Right lobe of liver (tissue), 6 donors: ENCODE results near the gene JAKMIP1. TPM values are rescaled to one million over a fixed set of nuclear protein-coding genes. Genes with fewer than 3 reads are reported as not detected.

Experiments
- ATAC-seq, 4 donors: fragments of 200-7000 bp; cut with Tn5 transposase; one replicate each; pipeline ENCODE4 v1.9.1; 2020; ENCODE audit warnings: mild to moderate bottlenecking in 4 of 4, moderate library complexity in 4 of 4
- DNase-seq, 3 donors: peaks; one replicate each; pipeline ENCODE4 v3.0.0-alpha.2; 2020
- H3K27ac ChIP-seq, 3 donors: fragments of 200-600 bp; one replicate each; pipeline ENCODE4 v1.8.0; 2022
- H3K27me3 ChIP-seq, 2 donors: fragments of 200-600 bp; one replicate each; pipeline ENCODE4 v1.8.0; 2022
- H3K36me3 ChIP-seq, 4 donors: fragments of 200-600 bp; sonication (generic) in 1 of 4; one replicate each; pipeline versions ENCODE4 v1.5.1 to v1.8.0; 2017 to 2022; ENCODE audit warnings: control low read depth in 1 of 4
- H3K4me1 ChIP-seq, 4 donors: fragments of 200-600 bp; sonication (generic) in 1 of 4; one replicate each; pipeline versions ENCODE4 v1.5.1 to v1.8.0; 2017 to 2022; ENCODE audit warnings: control low read depth in 1 of 4
- H3K4me3 ChIP-seq, 3 donors: fragments of 200-600 bp; one replicate each; pipeline ENCODE4 v1.8.0; 2022
- H3K9me3 ChIP-seq, 4 donors: fragments of 200-600 bp; sonication (generic) in 1 of 4; one replicate each; pipeline versions ENCODE4 v1.5.1 to v1.8.0; 2017 to 2022; ENCODE audit warnings: control low read depth in 1 of 4
- POLR2A ChIP-seq: fragments of 450-650 bp; IDR thresholded peaks from one replicate; pipeline ENCODE4 v1.6.1; 2017; ENCODE audit warnings: antibody characterized with exemption, mild to moderate bottlenecking
- WGBS: methylation state at CpG from one replicate; pipeline ENCODE4 v1.1.6; 2018; ENCODE audit warnings: low coverage, low lambda C conversion rate; ENCODE audit not compliant: insufficient coverage; ENCODE audit errors: missing lambda C conversion rate; 5-methylcytosine and 5-hydroxymethylcytosine counted together
- intact Hi-C, 2 donors: fragments of 100-400 bp; cut with DNase I; formaldehyde crosslinking; loops; one replicate each; pipeline versions ENCODE4 v1.11.2 to v1.14.1; 2022
- total RNA-seq, 6 experiments: library from RNA; depleted of rRNA in 2 of 6; stranded (reverse); fragments of >200 nt in 2 of 6; fragmentation: NEBNext Ultra II Directional in 3 of 6; extraction: Animal tissue kit (Norgen Biotek cat#: 25700) in 3 of 6; gene quantifications; one replicate each; pipeline versions ENCODE4 v1.1.0 to v1.2.4, GENCODE V29; 2016 to 2023
- TF ChIP-seq, protein P1 (sequence below), 4 donors: fragments of 200-600 bp in 3 of 4; fragments of 450-650 bp in 1 of 4; IDR thresholded peaks; one replicate each; pipeline versions ENCODE4 v1.5.1 to v1.8.0; 2016 to 2022; ENCODE audit warnings: antibody characterized with exemption in 4 of 4, mild to moderate bottlenecking in 2 of 4
- donor health status: DM: no; HTN: yes; CAD: no.
- donor health status: DM: no; HTN: no; CAD: no.
- donor health status: DM: no; HTN: no; CAD: no.
- donor health status: DM: no; HTN: yes; CAD: no.
- donor health status: DM: no; HTN: yes; CAD: no.

JAKMIP1 gene
- total RNA-seq, 6 experiments from 2014 or later = 0.12 TPM; not detected in 5

DNA sequence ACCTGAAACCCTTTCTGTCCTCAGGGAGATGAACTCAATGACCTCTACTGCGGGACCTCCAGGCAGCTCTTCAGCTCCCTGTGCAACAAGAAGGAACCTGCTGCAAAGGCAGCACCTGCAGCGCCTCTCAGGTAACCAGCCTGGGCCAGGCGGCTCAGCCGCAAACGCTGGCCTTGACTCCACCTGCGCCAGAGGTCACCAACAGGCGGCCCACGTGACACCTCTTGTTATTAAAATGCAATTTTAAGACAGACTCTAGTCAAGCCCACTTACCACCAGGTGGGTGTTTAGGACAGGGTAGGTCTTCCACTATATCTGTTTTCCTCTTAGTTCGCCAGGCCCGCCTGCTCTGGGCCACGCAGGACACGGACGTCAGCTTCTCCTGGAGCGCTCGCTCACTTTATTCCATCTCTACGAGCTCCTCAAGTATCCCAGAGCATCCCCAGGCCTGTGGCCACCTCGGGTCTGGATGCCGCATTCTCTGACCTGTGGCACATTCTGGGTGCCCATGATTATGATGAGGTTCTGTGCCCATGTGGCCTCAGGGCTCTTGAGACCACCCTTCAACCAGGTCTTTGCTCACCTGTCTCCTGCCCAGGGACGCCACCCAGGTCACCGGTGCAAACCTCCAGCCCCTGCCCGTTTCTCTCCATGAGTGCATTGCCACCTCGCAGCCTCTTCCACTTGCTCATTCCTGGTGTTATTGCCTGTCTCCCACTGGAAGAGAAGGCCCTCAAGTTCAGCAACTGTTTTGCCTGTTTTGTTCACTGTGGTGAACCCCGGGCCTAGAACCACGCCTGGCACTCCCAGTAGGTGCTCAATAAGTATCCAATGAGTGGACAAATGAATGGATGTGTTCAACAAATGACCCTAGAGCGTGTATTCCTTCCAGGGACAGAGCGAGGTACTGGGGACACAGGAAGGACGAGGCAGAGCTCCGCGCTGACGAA lies 32.8 kb upstream of the JAKMIP1 start:
- TF ChIP-seq, protein P1, sequence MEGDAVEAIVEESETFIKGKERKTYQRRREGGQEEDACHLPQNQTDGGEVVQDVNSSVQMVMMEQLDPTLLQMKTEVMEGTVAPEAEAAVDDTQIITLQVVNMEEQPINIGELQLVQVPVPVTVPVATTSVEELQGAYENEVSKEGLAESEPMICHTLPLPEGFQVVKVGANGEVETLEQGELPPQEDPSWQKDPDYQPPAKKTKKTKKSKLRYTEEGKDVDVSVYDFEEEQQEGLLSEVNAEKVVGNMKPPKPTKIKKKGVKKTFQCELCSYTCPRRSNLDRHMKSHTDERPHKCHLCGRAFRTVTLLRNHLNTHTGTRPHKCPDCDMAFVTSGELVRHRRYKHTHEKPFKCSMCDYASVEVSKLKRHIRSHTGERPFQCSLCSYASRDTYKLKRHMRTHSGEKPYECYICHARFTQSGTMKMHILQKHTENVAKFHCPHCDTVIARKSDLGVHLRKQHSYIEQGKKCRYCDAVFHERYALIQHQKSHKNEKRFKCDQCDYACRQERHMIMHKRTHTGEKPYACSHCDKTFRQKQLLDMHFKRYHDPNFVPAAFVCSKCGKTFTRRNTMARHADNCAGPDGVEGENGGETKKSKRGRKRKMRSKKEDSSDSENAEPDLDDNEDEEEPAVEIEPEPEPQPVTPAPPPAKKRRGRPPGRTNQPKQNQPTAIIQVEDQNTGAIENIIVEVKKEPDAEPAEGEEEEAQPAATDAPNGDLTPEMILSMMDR (IDR thresholded peaks at IDR 0.05) = no peak
- no peak for TF ChIP-seq POLR2A
- Histone ChIP-seq H3K27ac (no peak overlapping the region), H3K36me3 (no peaks in the 10 kb centered on the region), H3K9me3 (no peaks in the 10 kb centered on the region), H3K27me3 (no peaks in the 10 kb centered on the region), H3K4me3 (no peak overlapping the region), H3K4me1 (no peaks in the 10 kb centered on the region)
- WGBS = 76% methylated on average over 14 of the region's 30 CpGs
- ATAC-seq (no peak), DNase-seq (peak in 2 of 3 donors; percentile 22 to 26)
- intact Hi-C loops = no loop called here

DNA sequence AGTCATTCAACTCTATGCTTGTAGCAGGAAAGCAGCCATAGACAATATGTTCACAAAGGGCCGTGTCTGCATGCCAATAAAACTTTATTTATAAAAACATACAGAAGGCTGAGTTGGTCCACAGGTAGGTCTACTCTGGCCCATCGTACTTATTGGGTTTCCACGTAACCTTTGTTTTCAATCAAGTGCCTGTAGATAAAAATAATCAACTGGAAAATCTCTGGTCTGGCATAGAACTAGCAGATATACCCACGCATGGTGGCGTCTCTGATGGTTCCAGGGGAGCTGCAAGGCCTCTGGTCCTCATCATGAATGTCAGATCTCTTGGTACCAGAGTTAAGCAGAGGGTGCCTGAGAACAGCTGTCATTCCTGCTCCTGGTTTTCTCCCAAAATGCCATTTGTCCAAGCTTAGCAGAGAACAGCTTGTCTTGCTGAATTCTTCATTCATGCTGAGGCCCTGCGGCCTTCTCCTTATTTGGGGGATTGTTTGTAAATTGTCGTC lies 31.4 kb upstream of the JAKMIP1 start:
- DNase-seq = no peak
- Histone ChIP-seq H3K4me1 (no peaks in the 10 kb centered on the region), H3K27ac (no peak overlapping the region), H3K4me3 (no peak overlapping the region), H3K36me3 (no peaks in the 10 kb centered on the region), H3K27me3 (no peaks in the 10 kb centered on the region), H3K9me3 (no peaks in the 10 kb centered on the region)
- intact Hi-C loops = no loop called here
- 69% methylated on average over 5 of the region's 7 CpGs for WGBS
- ATAC-seq = no peak
- no peak for TF ChIP-seq POLR2A
- TF ChIP-seq, protein P1 (IDR thresholded peaks at IDR 0.05) = no peak

DNA sequence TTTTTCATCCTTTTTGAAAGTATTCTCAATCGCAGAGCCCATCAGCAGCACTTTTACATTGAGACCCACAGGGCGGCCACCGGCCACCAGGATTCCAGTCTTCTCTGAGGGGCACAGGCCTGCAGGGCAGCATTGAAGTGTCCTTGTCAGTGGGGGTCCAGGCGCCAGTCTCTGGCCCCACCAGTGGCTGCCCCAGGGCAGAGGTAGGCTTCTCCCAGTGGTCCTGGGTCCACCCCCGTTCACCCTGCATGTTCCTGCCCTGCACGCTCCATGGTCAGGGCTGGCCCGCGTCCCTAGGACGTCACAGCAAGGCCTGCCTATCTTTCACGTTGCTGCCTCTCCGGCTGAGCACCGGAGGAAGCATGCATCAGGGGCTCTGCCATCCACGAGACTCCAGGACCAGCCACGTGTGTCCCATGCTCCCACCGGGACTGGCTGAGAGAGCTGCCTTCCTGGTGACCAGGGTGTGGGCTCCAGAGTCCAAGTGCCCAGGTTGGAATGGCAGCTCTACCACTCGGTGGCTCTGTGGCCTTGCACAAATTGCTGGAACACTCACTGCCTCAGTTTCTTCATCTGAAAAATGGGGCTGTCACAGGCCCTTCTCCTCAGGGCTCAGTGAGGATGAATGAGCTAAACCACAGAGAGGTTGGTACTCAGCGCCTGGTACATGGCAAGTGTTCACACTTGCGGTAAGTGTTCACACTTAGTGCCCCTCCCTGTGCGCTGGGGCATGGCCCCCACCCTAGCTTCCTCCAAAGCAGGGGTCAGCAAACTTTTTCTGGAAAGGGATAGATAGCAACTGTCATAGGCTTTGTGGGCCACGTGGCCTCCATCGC lies 30.7 kb upstream of the JAKMIP1 start:
- no peaks in the 10 kb centered on the region for H3K27me3 ChIP-seq
- H3K36me3 ChIP-seq = no peaks in the 10 kb centered on the region
- ATAC-seq (no peak), DNase-seq (peak in 2 of 3 donors; percentile 29 to 41)
- no peaks in the 10 kb centered on the region for H3K9me3 ChIP-seq
- no peak overlapping the region for H3K27ac ChIP-seq
- TF ChIP-seq POLR2A = no peak
- TF ChIP-seq, protein P1 (IDR thresholded peaks at IDR 0.05) = no peak
- intact Hi-C loops = no loop called here
- H3K4me3 ChIP-seq = no peak overlapping the region
- H3K4me1 ChIP-seq = no peaks in the 10 kb centered on the region
- WGBS = 75% methylated on average over 4 of the region's 21 CpGs

DNA sequence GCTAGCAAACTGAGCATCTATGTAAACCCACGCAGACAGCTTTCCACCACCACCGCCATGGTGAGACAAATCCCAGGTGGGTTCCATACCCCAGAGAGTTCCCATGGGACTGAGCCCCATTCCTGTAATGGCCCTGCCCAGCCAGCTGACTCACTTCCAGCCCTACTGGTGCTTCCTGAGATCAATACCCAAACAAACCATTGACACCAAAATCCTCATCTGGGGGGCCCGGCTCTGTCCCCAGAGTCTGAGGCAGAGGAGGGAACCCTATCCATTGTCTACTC lies 30.1 kb upstream of the JAKMIP1 start:
- Histone ChIP-seq H3K27ac (no peak overlapping the region), H3K9me3 (no peaks in the 10 kb centered on the region), H3K27me3 (no peaks in the 10 kb centered on the region), H3K36me3 (no peaks in the 10 kb centered on the region), H3K4me1 (no peaks in the 10 kb centered on the region), H3K4me3 (no peak overlapping the region)
- no peak for ATAC-seq
- DNase-seq = peak in 1 of 3 donors; percentile 9
- TF ChIP-seq POLR2A = no peak
- intact Hi-C loops = no loop called here
- WGBS = 0% methylated on average over 1 of the region's 3 CpGs
